Measurements from ENCODE around the gene PPP1R16B. TPM values are rescaled to one million over a fixed set of nuclear protein-coding genes. Genes with fewer than 3 reads are reported as not detected.

The PPP1R16B gene
- total and polyA plus RNA-seq, 2 experiments from 2014 or later = 0.15 TPM; not detected in 1

DNA sequence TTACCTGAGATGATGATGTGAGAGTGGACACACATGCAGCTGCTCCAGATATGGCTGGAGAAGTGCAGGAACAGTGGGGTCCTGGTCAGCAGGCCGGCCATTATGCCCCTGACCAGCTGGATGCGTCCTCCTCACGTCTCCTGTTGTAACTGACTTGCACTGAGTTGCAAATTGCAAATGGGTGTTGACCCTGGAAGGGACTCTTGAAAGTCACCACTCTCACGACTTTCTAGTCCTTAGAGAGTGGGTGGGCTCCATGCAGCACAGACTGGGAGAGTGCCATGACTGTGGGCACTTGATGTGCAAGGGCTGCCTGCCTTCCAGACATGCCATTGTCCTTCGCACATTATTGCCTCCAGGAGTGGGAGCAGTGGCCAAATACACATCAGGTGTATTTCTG is 131.5 kb downstream of the PPP1R16B start:
- no peak for TF ChIP-seq CTCF (IDR thresholded peaks at IDR 0.05; ENCODE audit: low read depth, low read length)
- no peaks in the 10 kb centered on the region for H3K4me1 ChIP-seq (ENCODE audit: low read depth)
- no peak overlapping the region for H3K4me3 ChIP-seq
- no peaks in the 10 kb centered on the region for H3K36me3 ChIP-seq
- no peak for DNase-seq (ENCODE audit: low read depth in 1 of 2, low spot score in 1 of 2)
- no peaks in the 10 kb centered on the region for H3K9me3 ChIP-seq (ENCODE audit: low read depth)
- no peak overlapping the region for H3K27ac ChIP-seq
- no peaks in the 10 kb centered on the region for H3K27me3 ChIP-seq

- H3K27ac ChIP-seq = no peak overlapping the region
- no peak overlapping the region for H3K4me3 ChIP-seq
- no peaks in the 10 kb centered on the region for H3K27me3 ChIP-seq
- no peak for TF ChIP-seq CTCF (IDR thresholded peaks at IDR 0.05; ENCODE audit: low read depth, low read length)
- H3K4me1 ChIP-seq (ENCODE audit: low read depth) = no peaks in the 10 kb centered on the region
- DNase-seq (ENCODE audit: low read depth in 1 of 2, low spot score in 1 of 2) = no peak
- no peaks in the 10 kb centered on the region for H3K36me3 ChIP-seq
- H3K9me3 ChIP-seq (ENCODE audit: low read depth) = no peaks in the 10 kb centered on the region
Measured at GRCh38 chr20:38937978-38938473, 132.5 kb downstream of the PPP1R16B start.

DNA sequence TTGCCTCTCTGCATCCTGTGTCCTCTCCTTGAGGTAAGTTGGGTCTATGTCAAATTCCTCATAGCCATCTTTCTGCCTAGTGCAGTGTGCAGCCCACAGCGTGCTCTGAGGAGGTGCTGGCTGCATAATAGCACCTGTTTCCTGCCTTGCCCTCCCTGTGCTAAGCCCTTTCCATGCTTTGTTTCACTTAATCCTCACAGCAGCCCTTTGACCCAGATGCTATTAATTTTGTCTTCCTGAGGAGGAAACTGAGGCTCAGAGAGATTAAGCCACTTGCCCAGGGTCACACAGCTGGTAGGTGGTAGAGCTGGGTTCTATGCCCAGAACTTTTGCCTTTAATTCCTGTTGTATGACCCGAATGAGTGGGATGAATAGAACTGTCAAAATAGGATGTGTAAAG is 134.2 kb downstream of the PPP1R16B start:
- Histone ChIP-seq H3K27me3 (no peaks in the 10 kb centered on the region), H3K27ac (no peak overlapping the region), H3K4me3 (no peak overlapping the region), H3K4me1 (ENCODE audit: low read depth) (no peaks in the 10 kb centered on the region), H3K9me3 (ENCODE audit: low read depth) (no peaks in the 10 kb centered on the region), H3K36me3 (peaks cover 6% of the 10 kb centered on the region)
- no peak for DNase-seq (ENCODE audit: low read depth in 1 of 2, low spot score in 1 of 2)
- no peak for TF ChIP-seq CTCF (IDR thresholded peaks at IDR 0.05; ENCODE audit: low read depth, low read length)

DNA sequence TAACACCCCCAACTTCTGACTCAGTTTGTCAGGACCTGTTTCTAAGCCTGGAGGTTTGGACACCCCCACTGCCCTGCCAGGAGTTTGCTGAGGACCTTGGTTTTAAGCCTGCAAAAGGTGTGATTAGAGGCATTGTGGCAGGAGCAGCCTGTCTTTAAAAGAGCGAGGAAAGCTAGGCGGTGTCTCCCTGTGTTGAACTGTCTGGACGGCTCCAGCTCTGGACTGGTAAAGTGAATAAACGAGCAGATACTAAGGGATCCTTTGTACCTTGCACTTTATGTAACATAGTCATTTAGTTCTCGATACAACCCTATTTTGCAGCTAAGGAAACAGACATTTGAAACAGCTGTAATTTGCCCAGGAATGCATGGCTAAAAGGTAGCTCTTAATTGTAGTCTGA is 135.1 kb downstream of the PPP1R16B start:
- no peak overlapping the region for H3K4me3 ChIP-seq
- TF ChIP-seq CTCF (IDR thresholded peaks at IDR 0.05; ENCODE audit: low read depth, low read length) = no peak
- no peaks in the 10 kb centered on the region for H3K9me3 ChIP-seq (ENCODE audit: low read depth)
- no peak for DNase-seq (ENCODE audit: low read depth in 1 of 2, low spot score in 1 of 2)
- no peak overlapping the region for H3K27ac ChIP-seq
- no peaks in the 10 kb centered on the region for H3K27me3 ChIP-seq
- H3K36me3 ChIP-seq = peaks cover 6% of the 10 kb centered on the region
- no peaks in the 10 kb centered on the region for H3K4me1 ChIP-seq (ENCODE audit: low read depth)

- Histone ChIP-seq H3K9me3 (ENCODE audit: low read depth) (no peaks in the 10 kb centered on the region), H3K4me3 (no peak overlapping the region), H3K4me1 (ENCODE audit: low read depth) (no peaks in the 10 kb centered on the region), H3K27me3 (no peaks in the 10 kb centered on the region), H3K27ac (no peak overlapping the region), H3K36me3 (peaks cover 6% of the 10 kb centered on the region)
- no peak for TF ChIP-seq CTCF (IDR thresholded peaks at IDR 0.05; ENCODE audit: low read depth, low read length)
- no peak for DNase-seq (ENCODE audit: low read depth in 1 of 2, low spot score in 1 of 2)
Measured at GRCh38 chr20:38941726-38942389, 136.4 kb downstream of the PPP1R16B start.

Data from cardiac muscle cell (in vitro differentiated cells and primary cell).